GM19397 (cell line): Measurements from ENCODE around the gene GPR39.
"Not testable (repeated sequence)": the region's sequence is repeated elsewhere in the genome, so short reads cannot be mapped to it uniquely, and the experiment has no call there.

Experiments used
- ATAC-seq: cut with Tn5 transposase; IDR thresholded peaks from one replicate; pipeline ENCODE4 v1.9.1; 2021; ENCODE audit warnings: mild to moderate bottlenecking, moderate library complexity; ENCODE audit not compliant: unreplicated experiment

Gene GPR39

GRCh38 chr2:132416723-132417395 lies at the start of gene GPR39:
TSS of gene GPR39 (plus strand) at chr2:132416805.
- ATAC-seq = no peak

GRCh38 chr2:132368191-132368590 lies 48.4 kb upstream of the GPR39 start:
- ATAC-seq = no peak

- no peak for ATAC-seq
Observed at GRCh38 chr2:132372276-132372675, 44.3 kb upstream of the GPR39 start.

- ATAC-seq = no peak
Observed at GRCh38 chr2:132373391-132374135, 43.0 kb upstream of the GPR39 start.

GRCh38 chr2:132374151-132374550 lies 42.5 kb upstream of the GPR39 start:
- no peak for ATAC-seq

GRCh38 chr2:132374551-132374950 lies 42.1 kb upstream of the GPR39 start:
- no peak for ATAC-seq

DNA sequence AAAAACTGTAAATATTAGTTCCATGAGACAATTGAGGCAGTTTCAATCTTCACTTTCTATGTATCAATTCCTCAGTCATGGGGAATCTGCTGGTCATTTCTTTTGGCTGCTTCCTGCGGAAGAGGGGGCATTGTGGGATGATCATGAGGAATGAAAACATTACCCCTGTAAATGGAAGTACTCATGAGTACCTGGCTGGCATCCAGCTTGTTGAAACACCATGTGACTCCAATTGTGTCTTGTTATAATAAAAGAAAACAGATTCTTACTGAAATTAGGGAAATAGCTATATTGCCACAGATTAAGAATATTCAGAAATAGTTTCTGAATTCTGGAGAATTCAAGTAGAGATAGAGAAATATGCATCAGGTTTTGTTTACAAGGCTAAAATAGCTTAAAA lies 41.6 kb upstream of the GPR39 start:
- ATAC-seq = no peak

- no peak for ATAC-seq
Observed at GRCh38 chr2:132381376-132381775, 35.2 kb upstream of the GPR39 start.

- ATAC-seq = no peak
Observed at GRCh38 chr2:132383956-132384355, 32.6 kb upstream of the GPR39 start.

DNA sequence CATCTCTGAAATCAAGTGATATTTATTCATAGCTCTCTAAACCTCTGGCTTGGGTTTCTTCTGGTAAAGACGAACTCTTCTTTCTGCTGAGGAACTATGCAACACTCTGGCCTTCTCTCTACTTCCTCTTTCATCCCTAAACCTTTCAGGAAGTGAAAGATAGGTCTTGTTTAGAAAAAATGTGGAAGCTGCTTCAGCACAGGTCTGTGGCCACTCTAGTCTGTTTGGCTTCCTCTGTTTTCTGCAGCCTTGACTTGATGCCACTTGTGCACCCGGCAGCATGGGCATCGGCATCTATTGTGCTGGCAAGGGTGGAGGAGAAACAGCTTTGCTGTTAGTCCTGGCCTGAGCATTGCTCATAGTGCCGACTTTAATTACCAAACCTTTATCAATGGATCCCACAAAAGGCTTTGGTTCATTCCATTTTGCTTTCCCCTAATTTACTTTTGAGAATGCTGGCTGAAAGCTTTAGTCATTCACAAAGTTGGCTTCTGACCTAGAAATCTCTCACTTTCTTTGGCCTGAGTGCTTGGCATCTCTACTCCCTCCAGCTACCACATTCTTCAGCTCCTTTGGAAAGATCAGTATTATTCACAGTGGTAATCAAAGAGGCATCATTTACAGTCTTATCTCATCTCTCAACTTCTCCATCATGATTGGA lies 32.0 kb upstream of the GPR39 start:
- no peak for ATAC-seq

DNA sequence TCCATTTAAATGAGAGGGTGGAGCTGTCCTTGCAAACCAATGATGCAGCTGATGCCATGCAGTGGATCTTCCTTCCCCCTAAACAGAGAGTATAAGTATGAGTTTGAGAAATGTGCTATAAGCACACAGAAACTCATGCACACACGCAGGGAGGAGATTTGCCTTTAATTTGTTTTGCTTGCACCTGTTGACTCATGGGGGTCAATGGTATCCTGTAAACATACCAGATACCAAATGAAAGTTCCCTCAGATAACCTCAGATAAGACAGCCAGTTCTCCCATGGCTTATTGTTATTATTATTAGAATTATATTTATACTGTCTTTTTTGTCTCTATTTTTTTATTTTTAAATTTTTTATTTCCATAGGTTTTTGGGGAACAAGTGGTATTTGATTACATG lies 29.5 kb upstream of the GPR39 start:
- no peak for ATAC-seq

GRCh38 chr2:132390076-132390475 lies 26.5 kb upstream of the GPR39 start:
- no peak for ATAC-seq

GRCh38 chr2:132391378-132391777 lies 25.2 kb upstream of the GPR39 start:
- no peak for ATAC-seq

GRCh38 chr2:132392221-132392620 lies 24.4 kb upstream of the GPR39 start:
- ATAC-seq = no peak

DNA sequence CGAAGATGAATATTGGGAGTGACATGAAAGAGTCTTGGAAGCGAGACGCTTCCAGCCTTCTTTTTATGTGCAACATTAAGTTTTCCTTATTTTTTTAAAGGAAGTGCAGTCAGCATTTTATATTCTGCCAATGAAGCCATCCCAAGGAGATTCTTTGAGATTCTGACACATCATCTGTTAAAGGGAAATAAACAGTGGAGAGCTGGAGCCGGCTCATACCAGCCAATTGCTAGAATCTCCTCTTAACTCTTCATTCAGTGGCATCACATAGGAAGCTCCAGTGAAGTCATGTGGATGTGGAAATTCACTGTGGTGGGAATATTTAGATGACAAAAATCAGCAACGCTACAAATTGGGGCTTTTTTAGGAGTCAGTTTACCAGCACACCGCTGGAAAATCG lies 23.7 kb upstream of the GPR39 start:
- no peak for ATAC-seq

DNA sequence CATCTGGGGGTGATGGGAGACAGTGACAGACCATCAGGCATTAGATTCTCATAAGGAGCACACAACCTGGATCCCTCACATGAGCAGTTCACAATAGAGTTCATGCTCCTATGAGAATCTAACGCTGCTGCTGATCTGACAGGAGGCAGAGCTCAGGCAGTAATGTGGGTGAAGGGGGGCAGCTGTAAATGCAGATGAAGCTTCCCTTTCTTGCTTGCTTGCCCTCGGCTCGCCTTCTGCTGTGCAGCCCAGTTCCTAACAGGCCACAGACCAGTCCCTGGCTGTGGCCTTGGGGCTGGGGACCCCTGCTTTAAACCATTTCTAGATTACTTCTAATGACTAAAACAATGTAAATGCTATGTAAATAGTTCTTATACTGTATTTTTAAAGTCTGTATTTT lies 19.6 kb upstream of the GPR39 start:
- ATAC-seq = not testable (repeated sequence)

- no peak for ATAC-seq
Observed at GRCh38 chr2:132400169-132400900, 16.3 kb upstream of the GPR39 start.

GRCh38 chr2:132400901-132401240 lies 15.7 kb upstream of the GPR39 start:
- no peak for ATAC-seq

GRCh38 chr2:132401326-132401725 lies 15.3 kb upstream of the GPR39 start:
- ATAC-seq = no peak

DNA sequence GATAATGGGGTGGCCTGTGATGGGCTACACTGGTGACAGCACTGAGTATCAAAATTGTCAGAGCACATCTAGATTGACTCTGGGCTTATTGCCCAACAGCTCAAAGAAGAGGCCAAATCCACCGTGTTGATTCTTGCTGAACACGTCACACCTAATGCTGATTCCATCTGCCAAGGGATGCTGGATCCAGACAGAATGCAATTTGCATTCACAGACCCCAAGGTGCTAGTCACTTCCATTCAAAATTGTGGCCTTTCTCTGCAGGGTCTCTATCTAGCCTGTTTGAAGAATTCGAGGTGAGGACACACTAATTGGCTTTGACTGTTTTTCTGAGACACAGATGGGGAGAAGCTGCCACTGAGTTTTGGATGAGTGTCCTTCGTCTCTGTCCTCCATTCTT lies 13.5 kb upstream of the GPR39 start:
- ATAC-seq = no peak

- no peak for ATAC-seq
Observed at GRCh38 chr2:132404056-132404455, 12.5 kb upstream of the GPR39 start.

GRCh38 chr2:132407784-132408183 lies 8.8 kb upstream of the GPR39 start:
- ATAC-seq = no peak
